Measurements from ENCODE around the gene LRP1B. TPM values are rescaled to one million over a fixed set of nuclear protein-coding genes. Genes with fewer than 3 reads are reported as not detected.

LRP1B gene
- total RNA-seq, 2 experiments from 2014 or later: not detected

- DNase-seq: no peak
- intact Hi-C loops (cut with micrococcal nuclease): no loop called here
- no peak overlapping the region for H3K4me3 Mint-ChIP-seq
- no peaks in the 10 kb centered on the region for H3K4me1 Mint-ChIP-seq (ENCODE audit: low read depth)
- no peaks in the 10 kb centered on the region for H3K36me3 Mint-ChIP-seq
- peaks cover 11% of the 10 kb centered on the region for H3K9me3 Mint-ChIP-seq
- CTCF ChIA-PET: no interaction called here
- H3K27me3 Mint-ChIP-seq: no peaks in the 10 kb centered on the region
- POLR2A ChIA-PET: no interaction called here
- H3K27ac Mint-ChIP-seq: no peak overlapping the region
These were observed 535.4 kb downstream of the LRP1B start for GRCh38 chr2:141595316-141595920.

- ChIA-PET CTCF (interaction anchor here (1.9 kb wide), 1 partner anchor 10 kb away, joined by 4 read pairs; no protein-coding TSS in a partner anchor), POLR2A (no interaction called here)
- no peak for DNase-seq
- peaks cover 17% of the 10 kb centered on the region for H3K9me3 Mint-ChIP-seq
- no peak overlapping the region for H3K4me3 Mint-ChIP-seq
- H3K4me1 Mint-ChIP-seq (ENCODE audit: low read depth): no peaks in the 10 kb centered on the region
- H3K27ac Mint-ChIP-seq: no peak overlapping the region
- no peaks in the 10 kb centered on the region for H3K36me3 Mint-ChIP-seq
- no peaks in the 10 kb centered on the region for H3K27me3 Mint-ChIP-seq
- intact Hi-C loops (cut with micrococcal nuclease): no loop called here
These were observed 539.0 kb downstream of the LRP1B start for GRCh38 chr2:141591787-141592186.

GRCh38 chr2:141590620-141591019 is 540.2 kb downstream of the LRP1B start:
- Mint-ChIP-seq H3K36me3 (no peaks in the 10 kb centered on the region), H3K9me3 (peaks cover 17% of the 10 kb centered on the region)

GRCh38 chr2:141589314-141589713 is 541.5 kb downstream of the LRP1B start:
- ChIA-PET CTCF (no interaction called here), POLR2A (no interaction called here)
- peaks cover 17% of the 10 kb centered on the region for H3K9me3 Mint-ChIP-seq
- no peak for DNase-seq
- H3K4me1 Mint-ChIP-seq (ENCODE audit: low read depth): no peaks in the 10 kb centered on the region
- H3K4me3 Mint-ChIP-seq: no peak overlapping the region
- intact Hi-C loops (cut with micrococcal nuclease): no loop called here
- H3K27me3 Mint-ChIP-seq: no peaks in the 10 kb centered on the region
- no peaks in the 10 kb centered on the region for H3K36me3 Mint-ChIP-seq
- no peak overlapping the region for H3K27ac Mint-ChIP-seq

More at GRCh38 chr2:141590620-141591019, 540.2 kb downstream of the LRP1B start:
- ChIA-PET CTCF (interaction anchor here (1.9 kb wide), 1 partner anchor 9 kb away, joined by 4 read pairs; no protein-coding TSS in a partner anchor), POLR2A (no interaction called here)
- DNase-seq: no peak
- H3K4me3 Mint-ChIP-seq: no peak overlapping the region
- no peak overlapping the region for H3K27ac Mint-ChIP-seq
- no peaks in the 10 kb centered on the region for H3K4me1 Mint-ChIP-seq (ENCODE audit: low read depth)
- no peaks in the 10 kb centered on the region for H3K27me3 Mint-ChIP-seq
- intact Hi-C loops (cut with micrococcal nuclease): no loop called here

GRCh38 chr2:141586985-141587384 is 543.8 kb downstream of the LRP1B start:
- Mint-ChIP-seq H3K27me3 (no peaks in the 10 kb centered on the region), H3K9me3 (peaks cover 20% of the 10 kb centered on the region), H3K27ac (no peak overlapping the region), H3K4me1 (ENCODE audit: low read depth) (no peaks in the 10 kb centered on the region), H3K4me3 (no peak overlapping the region), H3K36me3 (no peaks in the 10 kb centered on the region)
- intact Hi-C loops (cut with micrococcal nuclease): no loop called here
- no peak for DNase-seq
- CTCF ChIA-PET: no interaction called here
- POLR2A ChIA-PET: no interaction called here

- intact Hi-C loops (cut with micrococcal nuclease): no loop called here
- ChIA-PET CTCF (interaction anchor here (1.2 kb wide), 1 partner anchor 9 kb away, joined by 4 read pairs; no protein-coding TSS in a partner anchor), POLR2A (no interaction called here)
- H3K27me3 Mint-ChIP-seq: no peaks in the 10 kb centered on the region
- no peaks in the 10 kb centered on the region for H3K36me3 Mint-ChIP-seq
- no peak for DNase-seq
- no peak overlapping the region for H3K27ac Mint-ChIP-seq
- no peak overlapping the region for H3K4me3 Mint-ChIP-seq
- peaks cover 8% of the 10 kb centered on the region for H3K9me3 Mint-ChIP-seq
- H3K4me1 Mint-ChIP-seq (ENCODE audit: low read depth): no peaks in the 10 kb centered on the region
These were observed 548.6 kb downstream of the LRP1B start for GRCh38 chr2:141582213-141582612.

GRCh38 chr2:141579071-141579470 is 551.7 kb downstream of the LRP1B start:
- intact Hi-C loops (cut with micrococcal nuclease): no loop called here
- POLR2A ChIA-PET: no interaction called here
- H3K4me3 Mint-ChIP-seq: no peak overlapping the region
- no peaks in the 10 kb centered on the region for H3K27me3 Mint-ChIP-seq
- DNase-seq: no peak
- no peaks in the 10 kb centered on the region for H3K4me1 Mint-ChIP-seq (ENCODE audit: low read depth)
- H3K36me3 Mint-ChIP-seq: no peaks in the 10 kb centered on the region
- CTCF ChIA-PET: no interaction called here
- peaks cover 21% of the 10 kb centered on the region for H3K9me3 Mint-ChIP-seq
- no peak overlapping the region for H3K27ac Mint-ChIP-seq

- no peaks in the 10 kb centered on the region for H3K27me3 Mint-ChIP-seq
These were observed 560.2 kb downstream of the LRP1B start for GRCh38 chr2:141570474-141571131.

GRCh38 chr2:141569941-141570340 is 560.9 kb downstream of the LRP1B start:
- Mint-ChIP-seq H3K4me1 (ENCODE audit: low read depth) (no peaks in the 10 kb centered on the region), H3K9me3 (peaks cover 33% of the 10 kb centered on the region), H3K27me3 (no peaks in the 10 kb centered on the region), H3K27ac (no peak overlapping the region), H3K36me3 (no peaks in the 10 kb centered on the region), H3K4me3 (no peak overlapping the region)
- intact Hi-C loops (cut with micrococcal nuclease): no loop called here
- no peak for DNase-seq
- ChIA-PET POLR2A (no interaction called here), CTCF (no interaction called here)

More at GRCh38 chr2:141570474-141571131, 560.2 kb downstream of the LRP1B start:
- H3K9me3 Mint-ChIP-seq: peaks cover 37% of the 10 kb centered on the region
- H3K4me3 Mint-ChIP-seq: no peak overlapping the region
- H3K36me3 Mint-ChIP-seq: no peaks in the 10 kb centered on the region
- intact Hi-C loops (cut with micrococcal nuclease): no loop called here
- H3K27ac Mint-ChIP-seq: no peak overlapping the region
- H3K4me1 Mint-ChIP-seq (ENCODE audit: low read depth): no peaks in the 10 kb centered on the region
- no peak for DNase-seq
- CTCF ChIA-PET: no interaction called here
- POLR2A ChIA-PET: no interaction called here

- Mint-ChIP-seq H3K36me3 (no peaks in the 10 kb centered on the region), H3K27ac (no peak overlapping the region), H3K4me1 (ENCODE audit: low read depth) (no peaks in the 10 kb centered on the region), H3K9me3 (peaks cover 10% of the 10 kb centered on the region), H3K4me3 (no peak overlapping the region), H3K27me3 (no peaks in the 10 kb centered on the region)
- intact Hi-C loops (cut with micrococcal nuclease): no loop called here
- ChIA-PET POLR2A (no interaction called here), CTCF (no interaction called here)
- no peak for DNase-seq
These were observed 565.2 kb downstream of the LRP1B start for GRCh38 chr2:141565597-141565996.

GRCh38 chr2:141560723-141561122 is 570.1 kb downstream of the LRP1B start:
- no peaks in the 10 kb centered on the region for H3K36me3 Mint-ChIP-seq
- no peaks in the 10 kb centered on the region for H3K27me3 Mint-ChIP-seq
- no peak overlapping the region for H3K27ac Mint-ChIP-seq
- ChIA-PET CTCF (no interaction called here), POLR2A (no interaction called here)
- intact Hi-C loops (cut with micrococcal nuclease): no loop called here
- no peak for DNase-seq
- H3K4me1 Mint-ChIP-seq (ENCODE audit: low read depth): no peaks in the 10 kb centered on the region
- H3K4me3 Mint-ChIP-seq: no peak overlapping the region
- H3K9me3 Mint-ChIP-seq: peaks cover 3% of the 10 kb centered on the region

GRCh38 chr2:141557329-141558095 is 573.3 kb downstream of the LRP1B start:
- POLR2A ChIA-PET: no interaction called here
- CTCF ChIA-PET: no interaction called here
- H3K9me3 Mint-ChIP-seq: peaks cover 3% of the 10 kb centered on the region
- no peaks in the 10 kb centered on the region for H3K36me3 Mint-ChIP-seq
- H3K27me3 Mint-ChIP-seq: no peaks in the 10 kb centered on the region
- H3K4me3 Mint-ChIP-seq: no peak overlapping the region
- H3K4me1 Mint-ChIP-seq (ENCODE audit: low read depth): no peaks in the 10 kb centered on the region
- H3K27ac Mint-ChIP-seq: no peak overlapping the region
- DNase-seq: no peak
- intact Hi-C loops (cut with micrococcal nuclease): no loop called here

Data from activated CD4-positive, alpha-beta memory T cell treated with anti-CD3 and anti-CD28 coated beads for 36 hours (primary cell).